HEK293 (cell line): ENCODE data around the gene ATP2A3.

Experiments
- ZNF549 ChIP-seq: fragments of 450-650 bp; IDR thresholded peaks from 2 replicates; pipeline ENCODE4 v1.5.1; 2018; ENCODE audit warnings: missing biosample characterization, missing genetic modification characterization, mild to moderate bottlenecking, inconsistent platforms, moderate library complexity
- ZNF600 ChIP-seq: fragments of 450-650 bp; formaldehyde crosslinking; IDR thresholded peaks from 2 replicates; pipeline ENCODE4 v1.5.1; 2016; ENCODE audit warnings: missing biosample characterization, missing genetic modification characterization
- ZSCAN23 ChIP-seq: fragments of 450-650 bp; formaldehyde crosslinking; IDR thresholded peaks from 2 replicates; pipeline ENCODE4 v1.5.1; 2016; ENCODE audit warnings: missing biosample characterization, missing genetic modification characterization
- ZXDB ChIP-seq: fragments of 450-650 bp; formaldehyde crosslinking; IDR thresholded peaks from 2 replicates; pipeline ENCODE4 v1.5.1; 2016; ENCODE audit warnings: missing biosample characterization, missing genetic modification characterization
- TF ChIP-seq, protein P1 (sequence below): fragments of 450-650 bp; formaldehyde crosslinking; IDR thresholded peaks from 2 replicates; pipeline ENCODE4 v1.5.1; 2016; ENCODE audit warnings: missing biosample characterization, missing genetic modification characterization

DNA sequence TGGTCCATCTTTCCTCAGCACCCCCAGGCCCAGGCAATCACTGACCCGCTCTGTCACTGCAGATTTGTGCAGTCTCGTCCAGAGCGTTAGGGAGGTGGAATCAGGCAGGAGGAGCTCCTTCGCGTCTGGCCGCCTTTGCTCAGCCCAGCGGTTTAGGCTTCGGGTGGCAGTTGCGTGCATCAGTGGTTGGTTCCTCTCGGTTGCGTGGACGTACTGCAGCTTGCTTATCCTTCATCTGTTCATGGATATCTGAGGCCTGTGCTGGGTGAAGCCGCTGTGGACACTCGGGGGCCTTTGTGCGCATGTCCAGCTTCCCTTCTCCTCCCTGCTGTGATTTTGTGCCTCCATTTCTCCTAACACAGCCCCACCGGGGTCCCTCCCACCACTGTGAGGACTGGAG lies 43.2 kb downstream of the ATP2A3 start:
- TF ChIP-seq, protein P1, sequence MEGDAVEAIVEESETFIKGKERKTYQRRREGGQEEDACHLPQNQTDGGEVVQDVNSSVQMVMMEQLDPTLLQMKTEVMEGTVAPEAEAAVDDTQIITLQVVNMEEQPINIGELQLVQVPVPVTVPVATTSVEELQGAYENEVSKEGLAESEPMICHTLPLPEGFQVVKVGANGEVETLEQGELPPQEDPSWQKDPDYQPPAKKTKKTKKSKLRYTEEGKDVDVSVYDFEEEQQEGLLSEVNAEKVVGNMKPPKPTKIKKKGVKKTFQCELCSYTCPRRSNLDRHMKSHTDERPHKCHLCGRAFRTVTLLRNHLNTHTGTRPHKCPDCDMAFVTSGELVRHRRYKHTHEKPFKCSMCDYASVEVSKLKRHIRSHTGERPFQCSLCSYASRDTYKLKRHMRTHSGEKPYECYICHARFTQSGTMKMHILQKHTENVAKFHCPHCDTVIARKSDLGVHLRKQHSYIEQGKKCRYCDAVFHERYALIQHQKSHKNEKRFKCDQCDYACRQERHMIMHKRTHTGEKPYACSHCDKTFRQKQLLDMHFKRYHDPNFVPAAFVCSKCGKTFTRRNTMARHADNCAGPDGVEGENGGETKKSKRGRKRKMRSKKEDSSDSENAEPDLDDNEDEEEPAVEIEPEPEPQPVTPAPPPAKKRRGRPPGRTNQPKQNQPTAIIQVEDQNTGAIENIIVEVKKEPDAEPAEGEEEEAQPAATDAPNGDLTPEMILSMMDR (tag by site-specific recombination) = no peak
- no peak for TF ChIP-seq ZNF600 (tag by site-specific recombination)
- no peak for TF ChIP-seq ZXDB (tag by site-specific recombination)
- no peak for TF ChIP-seq ZSCAN23 (tag by site-specific recombination)
- no peak for TF ChIP-seq ZNF549
